Muscle of arm (tissue), 14 donors: ENCODE measurements around the gene GYG1. TPM values are rescaled to one million over a fixed set of nuclear protein-coding genes. Genes with fewer than 3 reads are reported as not detected.

Source experiments
- DNase-seq: peaks from one replicate; pipeline ENCODE4 v3.0.0-alpha.2; 2013
- long read RNA-seq, 11 donors: transcript quantifications; one replicate each; lab custom pipeline, GENCODE V29; 2026
- polyA plus RNA-seq, 12 donors: library from polyadenylated mRNA; unstranded; fragments of 120-200 nt; gene quantifications; one replicate each; pipeline ENCODE4 v1.2.1, GENCODE V29; 2013; ENCODE audit not compliant: insufficient read length in 12 of 12

The GYG1 gene
- polyA plus RNA-seq, result 100 to 1,000 TPM in 1 of 12 donors, 10 to 100 TPM in 10, not detected in 1; 34.6 to 128 (median 78.5) TPM
- long read RNA-seq, donor 1, transcript GYG1-201 (7 exons, 1,890 nt), result major isoform, 5 of 5 reads
- long read RNA-seq, donor 1, partial matches to known transcripts, result 0 of 5 reads
- long read RNA-seq, donor 1, other reads (novel, unspliced or antisense), result 0 of 5 reads
- long read RNA-seq, donor 2, transcript GYG1-201 (7 exons, 1,890 nt), result major isoform, 35 of 43 reads
- long read RNA-seq, donor 2, partial matches to known transcripts, result 7 of 43 reads
- long read RNA-seq, donor 2, other reads (novel, unspliced or antisense), result 0 of 43 reads
- long read RNA-seq, donor 3, transcript GYG1-201 (7 exons, 1,890 nt), result major isoform, 10 of 22 reads
- long read RNA-seq, donor 3, partial matches to known transcripts, result 12 of 22 reads
- long read RNA-seq, donor 3, other reads (novel, unspliced or antisense), result 0 of 22 reads
- long read RNA-seq, donor 4, transcript GYG1-201 (7 exons, 1,890 nt), result major isoform, 9 of 9 reads
- long read RNA-seq, donor 4, partial matches to known transcripts, result 0 of 9 reads
- long read RNA-seq, donor 4, other reads (novel, unspliced or antisense), result 0 of 9 reads
- long read RNA-seq, donor 5, transcript GYG1-201 (7 exons, 1,890 nt), result major isoform, 28 of 42 reads
- long read RNA-seq, donor 5, partial matches to known transcripts, result 13 of 42 reads
- long read RNA-seq, donor 5, other reads (novel, unspliced or antisense), result 0 of 42 reads
- long read RNA-seq, donor 6, transcript GYG1-201 (7 exons, 1,890 nt), result major isoform, 9 of 16 reads
- long read RNA-seq, donor 6, partial matches to known transcripts, result 5 of 16 reads
- long read RNA-seq, donor 6, other reads (novel, unspliced or antisense), result 0 of 16 reads
- long read RNA-seq, donor 7, transcript GYG1-201 (7 exons, 1,890 nt), result major isoform, 10 of 11 reads
- long read RNA-seq, donor 7, partial matches to known transcripts, result 0 of 11 reads
- long read RNA-seq, donor 7, other reads (novel, unspliced or antisense), result 0 of 11 reads
- long read RNA-seq, donor 8, transcript GYG1-201 (7 exons, 1,890 nt), result major isoform, 33 of 53 reads
- long read RNA-seq, donor 8, partial matches to known transcripts, result 20 of 53 reads
- long read RNA-seq, donor 8, other reads (novel, unspliced or antisense), result 0 of 53 reads
- long read RNA-seq, donor 9, transcript GYG1-201 (7 exons, 1,890 nt), result major isoform, 10 of 16 reads
- long read RNA-seq, donor 9, partial matches to known transcripts, result 6 of 16 reads
- long read RNA-seq, donor 9, other reads (novel, unspliced or antisense), result 0 of 16 reads
- long read RNA-seq, donor 10, transcript GYG1-201 (7 exons, 1,890 nt), result major isoform, 22 of 43 reads
- long read RNA-seq, donor 10, partial matches to known transcripts, result 19 of 43 reads
- long read RNA-seq, donor 10, other reads (novel, unspliced or antisense), result 0 of 43 reads
- long read RNA-seq, donor 11, transcript GYG1-201 (7 exons, 1,890 nt), result major isoform, 14 of 30 reads
- long read RNA-seq, donor 11, partial matches to known transcripts, result 14 of 30 reads
- long read RNA-seq, donor 11, other reads (novel, unspliced or antisense), result 0 of 30 reads

- peak; percentile 61 for DNase-seq
Observed at GRCh38 chr3:148991219-148992026, at the start of gene GYG1. Gene GYG1 (plus strand): TSS chr3:148991540. CDS start chr3:148991641, 101 bp downstream.

- DNase-seq, result peak; percentile 65
Observed at GRCh38 chr3:148943506-148944205, 47.7 kb upstream of the GYG1 start.

DNA sequence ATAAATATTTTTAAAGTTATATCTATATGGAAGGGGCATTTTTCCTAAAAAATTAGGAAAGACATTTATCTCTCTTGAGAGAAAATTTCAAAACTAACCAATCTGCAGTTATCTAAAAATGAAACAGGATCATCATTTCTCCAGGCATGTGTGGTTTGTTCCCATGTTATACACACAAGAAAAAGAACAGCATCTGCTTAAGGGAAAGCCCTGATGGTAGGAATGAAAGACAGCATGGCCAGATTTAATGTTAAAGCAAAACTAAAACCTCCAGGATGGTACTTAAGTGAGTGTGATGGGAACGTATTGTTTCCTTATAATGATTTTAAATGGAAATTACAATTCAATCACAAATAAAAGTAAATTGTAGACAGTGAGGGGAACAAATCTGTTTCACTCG is 46.2 kb upstream of the GYG1 start:
- DNase-seq, result no peak

DNA sequence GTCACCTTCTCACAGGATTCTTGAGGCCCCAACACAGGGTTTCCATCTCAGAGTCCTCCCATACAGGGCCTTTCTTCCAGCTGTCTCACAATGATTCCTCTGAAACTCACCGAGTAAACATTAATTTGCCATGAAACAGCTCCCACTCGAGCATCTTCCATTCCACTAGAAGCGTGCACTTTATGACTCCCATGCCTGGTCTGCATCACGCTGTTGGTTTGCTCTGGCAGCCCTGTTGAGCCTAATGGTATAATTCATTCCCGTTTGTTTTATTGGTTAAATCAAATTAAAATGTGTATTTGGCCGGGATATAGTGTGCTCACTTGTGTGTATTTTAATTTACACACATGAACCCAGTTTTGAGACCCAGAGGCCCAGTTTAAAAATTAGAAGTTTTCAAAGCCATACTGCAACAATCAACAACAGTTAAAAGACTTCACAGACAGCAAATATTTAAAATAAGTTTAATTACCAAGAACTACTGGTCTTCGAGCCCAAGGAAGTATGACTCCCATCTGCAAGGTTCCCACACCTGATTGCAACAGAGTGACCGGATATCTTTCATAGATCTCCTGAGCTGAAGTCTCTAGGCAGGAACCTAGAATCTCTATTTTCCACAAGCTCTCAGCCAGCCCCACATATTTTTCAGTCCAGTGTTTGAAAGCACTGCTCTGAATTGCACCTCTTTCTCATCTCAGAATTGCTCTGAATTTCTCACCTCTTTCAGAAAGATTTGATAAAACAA is 42.3 kb upstream of the GYG1 start:
- no peak for DNase-seq

- DNase-seq, result no peak
Observed at GRCh38 chr3:148950806-148951205, 40.5 kb upstream of the GYG1 start.

DNA sequence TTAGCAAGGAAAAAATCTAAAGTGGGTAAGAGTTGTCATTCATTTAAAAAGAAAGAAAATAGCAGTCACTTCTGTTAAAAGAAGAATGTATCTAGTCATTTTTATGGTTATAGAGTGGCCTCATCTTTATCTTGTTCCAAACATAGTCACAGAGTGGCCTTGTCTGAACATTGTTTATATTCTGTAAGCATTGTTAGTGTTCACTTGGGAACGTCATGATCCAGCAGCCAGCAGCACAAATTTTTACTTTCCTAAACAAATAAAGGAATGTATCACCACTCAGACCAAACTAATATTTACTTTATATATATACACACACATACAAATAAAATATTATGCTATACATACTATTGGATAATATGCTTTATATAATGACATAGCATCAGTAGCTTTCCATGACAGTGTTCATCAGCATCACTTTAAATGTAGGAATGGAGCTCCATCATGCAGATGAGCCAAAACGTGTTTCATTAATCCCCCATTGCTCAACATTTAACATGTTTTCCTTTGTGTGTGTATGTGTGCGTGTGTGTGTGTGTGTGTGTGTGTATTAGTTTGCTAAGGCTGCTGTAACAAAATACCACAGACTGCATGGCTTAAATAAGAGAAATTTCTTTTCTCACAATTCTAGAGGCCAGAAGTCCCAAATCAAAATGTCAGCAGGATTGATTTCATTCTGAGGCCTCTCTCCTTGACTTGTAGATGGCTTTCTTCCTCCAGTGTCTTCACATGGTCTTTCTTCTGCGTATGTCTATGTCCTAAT is 39.6 kb upstream of the GYG1 start:
- DNase-seq, result no peak

DNA sequence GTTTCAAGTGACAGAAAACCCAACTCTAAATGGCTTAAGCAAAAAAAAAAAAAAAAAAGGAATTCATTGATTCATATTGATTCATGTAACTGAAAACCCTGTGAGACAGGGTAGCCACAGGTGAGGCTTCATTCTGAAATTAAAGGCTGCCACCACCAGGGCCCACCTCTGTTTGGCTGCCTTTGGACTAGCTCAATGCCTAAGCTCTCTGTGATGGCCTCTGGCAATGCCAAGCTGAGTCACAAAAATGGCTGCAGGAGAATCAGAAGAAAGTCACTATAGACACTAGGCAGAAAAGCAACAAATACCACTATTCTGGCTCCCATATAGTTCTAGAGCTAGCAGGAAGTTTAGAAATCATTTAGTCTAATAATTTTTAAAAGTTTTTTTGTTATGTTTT is 38.2 kb upstream of the GYG1 start:
- no peak for DNase-seq

DNA sequence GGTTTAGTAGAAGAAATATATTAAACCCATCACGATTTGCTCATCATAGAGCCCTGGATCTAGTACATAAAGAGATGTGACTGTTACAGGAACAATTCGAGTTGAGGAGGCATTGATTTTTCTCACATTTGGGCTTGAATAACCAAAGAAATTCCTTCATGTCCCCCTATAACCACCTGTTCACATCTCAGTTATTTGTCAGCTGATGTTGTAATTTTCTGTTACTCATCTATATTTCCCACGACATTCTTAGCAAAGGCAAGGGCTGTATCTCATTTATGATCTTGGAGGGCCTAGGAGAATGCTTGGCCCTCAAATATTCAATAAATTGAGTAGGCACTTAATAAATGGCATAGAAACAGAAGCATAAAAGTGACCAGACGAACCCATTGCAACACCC is 36.4 kb upstream of the GYG1 start:
- DNase-seq, result no peak

GRCh38 chr3:148955544-148956346 is 35.6 kb upstream of the GYG1 start:
- peak; percentile 81 for DNase-seq

DNA sequence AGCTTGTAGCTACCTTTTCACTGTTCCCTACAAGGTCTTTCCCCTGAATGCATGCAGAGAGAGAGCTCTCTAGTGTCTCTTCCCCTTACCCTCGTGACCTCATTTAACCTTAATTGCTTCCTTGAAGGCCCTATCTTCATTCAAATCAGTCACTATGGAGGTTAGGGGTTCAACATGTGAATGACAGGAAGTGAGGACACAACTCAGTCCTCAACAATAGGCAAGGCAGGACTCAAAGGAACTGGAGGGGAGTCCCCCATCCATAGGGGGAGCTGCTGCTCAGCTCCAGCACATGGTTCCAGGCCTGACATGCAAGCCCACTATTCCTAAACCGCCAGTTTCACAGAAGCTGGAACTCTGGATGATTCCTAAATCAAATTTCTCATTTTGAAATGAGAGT is 33.8 kb upstream of the GYG1 start:
- DNase-seq, result no peak

DNA sequence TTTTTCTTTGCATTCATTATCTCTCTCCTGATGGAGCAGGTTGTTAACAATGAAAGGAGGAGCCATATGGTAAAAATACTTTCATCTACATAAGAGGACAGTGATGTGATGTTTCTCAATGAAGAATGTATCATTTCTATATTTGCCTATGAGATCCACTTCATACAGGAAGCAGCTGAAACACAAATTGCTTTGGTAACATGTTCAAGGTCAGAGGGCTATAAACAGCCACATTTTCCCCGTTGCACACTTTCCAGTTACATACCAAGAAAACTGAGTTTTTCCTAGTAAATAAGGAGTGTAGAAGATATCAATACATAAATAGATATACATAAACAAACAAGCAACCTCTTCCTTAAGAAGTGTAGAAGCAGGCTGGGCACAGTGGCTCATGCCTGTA is 32.6 kb upstream of the GYG1 start:
- DNase-seq, result no peak

GRCh38 chr3:148962513-148962912 is 28.8 kb upstream of the GYG1 start:
- DNase-seq, result no peak

- no peak for DNase-seq
Observed at GRCh38 chr3:148964809-148965208, 26.5 kb upstream of the GYG1 start.

DNA sequence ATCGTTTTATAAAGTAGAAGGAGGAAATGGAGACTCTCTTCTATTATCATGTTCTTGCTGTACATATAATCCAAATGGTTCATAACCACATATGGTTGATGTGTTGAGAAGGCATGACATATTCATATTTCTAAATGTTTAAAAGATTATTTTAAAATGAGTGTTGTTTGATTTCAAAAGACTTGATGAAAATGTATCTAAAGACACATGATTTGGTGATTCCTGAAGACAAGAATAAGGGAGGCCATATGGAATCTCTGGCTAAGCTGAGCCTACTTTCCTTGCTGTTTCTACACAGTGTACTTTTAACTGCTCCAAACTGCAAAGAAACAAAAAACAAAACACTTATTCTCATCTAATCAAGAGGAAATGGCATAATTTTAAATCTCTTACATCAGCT is 23.0 kb upstream of the GYG1 start:
- DNase-seq, result no peak

- no peak for DNase-seq
Observed at GRCh38 chr3:148970271-148970670, 21.1 kb upstream of the GYG1 start.

DNA sequence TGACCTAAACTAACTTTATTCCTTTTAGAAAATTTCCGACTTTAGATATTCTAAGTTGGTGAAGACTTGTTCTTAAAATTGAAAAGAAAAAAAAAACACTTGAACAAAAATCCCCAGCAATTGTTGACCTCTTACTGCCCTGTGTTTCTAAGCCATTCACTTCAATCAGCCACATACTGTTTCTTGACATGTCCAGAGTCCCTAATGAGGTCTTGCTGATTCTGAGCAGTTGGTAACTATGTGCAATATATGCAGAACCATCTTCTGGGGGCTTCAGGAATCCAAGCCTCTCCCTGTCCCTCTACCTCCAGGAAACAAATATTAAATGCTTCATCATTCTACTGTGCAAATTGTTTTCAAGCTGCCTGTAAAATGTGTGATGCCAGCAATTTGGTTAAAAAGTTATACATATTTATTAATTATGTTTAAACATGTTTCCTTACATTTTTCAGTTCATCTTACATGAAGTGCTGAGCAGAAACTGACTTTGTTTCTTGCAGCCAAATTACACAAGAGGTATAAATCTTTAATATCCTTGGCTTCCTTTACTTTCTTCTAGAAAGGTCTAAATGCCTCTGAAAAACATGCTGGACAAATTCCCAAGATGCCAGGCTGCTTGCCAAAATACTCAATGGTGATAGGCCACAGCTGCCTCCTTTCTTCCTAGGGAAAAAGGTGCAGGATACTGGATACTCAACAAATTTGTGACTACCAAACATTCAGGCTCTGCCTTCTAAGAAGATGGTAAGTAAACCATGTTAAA is 19.8 kb upstream of the GYG1 start:
- no peak for DNase-seq

GRCh38 chr3:148974726-148975125 is 16.6 kb upstream of the GYG1 start:
- DNase-seq, result no peak
